Upper lobe of left lung (tissue), 6 donors: ENCODE measurements around the gene F11. TPM values are rescaled to one million over a fixed set of nuclear protein-coding genes. Genes with fewer than 3 reads are reported as not detected.

Source experiments
- ATAC-seq, 2 donors: fragments of 200-7000 bp; cut with Tn5 transposase; one replicate each; pipeline ENCODE4 v1.9.1; 2022; ENCODE audit warnings: mild to moderate bottlenecking in 2 of 2, moderate library complexity in 2 of 2; ENCODE audit not compliant: low FRiP score in 2 of 2
- DNase-seq, 2 donors: peaks; one replicate each; pipeline ENCODE4 v3.0.0-alpha.2; 2019 to 2020
- H3K27ac ChIP-seq, 4 donors: fragments of 200-600 bp; sonication (generic); one replicate each; pipeline ENCODE4 v1.5.1; 2016 to 2019
- H3K27me3 ChIP-seq, 4 donors: fragments of 200-600 bp; sonication (generic); one replicate each; pipeline ENCODE4 v1.5.1; 2017 to 2019
- H3K36me3 ChIP-seq, 4 donors: fragments of 200-600 bp; sonication (generic); one replicate each; pipeline ENCODE4 v1.5.1; 2016 to 2019
- H3K4me1 ChIP-seq, 4 donors: fragments of 200-600 bp; sonication (generic); one replicate each; pipeline ENCODE4 v1.5.1; 2018 to 2019
- H3K4me3 ChIP-seq, 4 donors: fragments of 200-600 bp; sonication (generic); one replicate each; pipeline ENCODE4 v1.5.1; 2017 to 2019; ENCODE audit warnings: mild to moderate bottlenecking in 2 of 4, moderate library complexity in 1 of 4
- H3K9me3 ChIP-seq, 4 donors: fragments of 200-600 bp; sonication (generic); one replicate each; pipeline ENCODE4 v1.5.1; 2018 to 2019
- EP300 ChIP-seq, 4 donors: sonication (generic); formaldehyde crosslinking; IDR thresholded peaks; one replicate each; pipeline ENCODE4 v1.5.1; 2017; ENCODE audit warnings: antibody characterized with exemption in 4 of 4, control low read depth in 2 of 4
- POLR2A ChIP-seq, 4 donors: fragments of 450-650 bp; IDR thresholded peaks; one replicate each; pipeline ENCODE4 v1.5.1; 2016 to 2017; ENCODE audit warnings: antibody characterized with exemption in 4 of 4, mild to moderate bottlenecking in 2 of 4
- POLR2AphosphoS5 ChIP-seq, 2 donors: sonication (generic); formaldehyde crosslinking; IDR thresholded peaks; one replicate each; pipeline ENCODE4 v1.5.1; 2017; ENCODE audit warnings: antibody characterized with exemption in 2 of 2
- WGBS, 2 donors: methylation state at CpG; one replicate each; pipeline ENCODE4 v1.1.5; 2017 to 2018; 5-methylcytosine and 5-hydroxymethylcytosine counted together
- total RNA-seq, 6 donors: library from RNA; depleted of rRNA in 4 of 6; stranded (reverse); fragments of >200 nt in 4 of 6; gene quantifications; one replicate each; pipeline versions ENCODE4 v1.1.0 to v1.2.1, GENCODE V29; 2016 to 2021
- TF ChIP-seq, protein P1 (sequence below), 6 experiments: fragments of 450-650 bp in 4 of 6; fragments of 200-600 bp in 2 of 6; sonication (generic) in 2 of 6; IDR thresholded peaks; one replicate each; pipeline ENCODE4 v1.5.1; 2016 to 2019; ENCODE audit warnings: antibody characterized with exemption in 6 of 6
- donor health status: DM: no; HTN: no; CAD: no; lungs with moderate emphysema.
- donor health status: DM: no; HTN: yes; CAD: no; lungs with severe emphysema.

Gene F11
- total RNA-seq, 6 donors from 2014 or later: 5.6 to 39.8 (median 7.3) TPM

DNA sequence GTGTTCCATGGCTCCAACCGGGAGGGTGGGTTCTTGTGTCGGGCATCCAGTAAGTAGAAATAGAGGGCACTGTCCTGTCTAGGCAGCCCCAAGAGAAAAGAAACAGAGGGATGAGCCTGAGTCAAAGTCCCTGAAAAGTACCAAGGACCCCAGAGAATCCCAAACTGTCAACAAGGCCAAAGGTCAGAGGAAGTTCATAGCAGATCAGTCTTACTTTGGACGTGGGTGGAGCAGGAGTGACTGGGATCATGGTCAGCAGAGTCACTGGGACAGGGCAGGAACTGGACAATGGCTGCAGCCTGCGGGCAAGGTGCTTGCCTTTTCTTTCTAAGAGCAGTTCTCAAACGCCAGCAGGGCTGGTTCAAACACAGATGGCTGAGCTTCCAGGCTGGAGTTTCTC lies 17.3 kb downstream of the F11 start:
- TF ChIP-seq POLR2AphosphoS5 (IDR thresholded peaks at IDR 0.05): no peak
- TF ChIP-seq, protein P1, sequence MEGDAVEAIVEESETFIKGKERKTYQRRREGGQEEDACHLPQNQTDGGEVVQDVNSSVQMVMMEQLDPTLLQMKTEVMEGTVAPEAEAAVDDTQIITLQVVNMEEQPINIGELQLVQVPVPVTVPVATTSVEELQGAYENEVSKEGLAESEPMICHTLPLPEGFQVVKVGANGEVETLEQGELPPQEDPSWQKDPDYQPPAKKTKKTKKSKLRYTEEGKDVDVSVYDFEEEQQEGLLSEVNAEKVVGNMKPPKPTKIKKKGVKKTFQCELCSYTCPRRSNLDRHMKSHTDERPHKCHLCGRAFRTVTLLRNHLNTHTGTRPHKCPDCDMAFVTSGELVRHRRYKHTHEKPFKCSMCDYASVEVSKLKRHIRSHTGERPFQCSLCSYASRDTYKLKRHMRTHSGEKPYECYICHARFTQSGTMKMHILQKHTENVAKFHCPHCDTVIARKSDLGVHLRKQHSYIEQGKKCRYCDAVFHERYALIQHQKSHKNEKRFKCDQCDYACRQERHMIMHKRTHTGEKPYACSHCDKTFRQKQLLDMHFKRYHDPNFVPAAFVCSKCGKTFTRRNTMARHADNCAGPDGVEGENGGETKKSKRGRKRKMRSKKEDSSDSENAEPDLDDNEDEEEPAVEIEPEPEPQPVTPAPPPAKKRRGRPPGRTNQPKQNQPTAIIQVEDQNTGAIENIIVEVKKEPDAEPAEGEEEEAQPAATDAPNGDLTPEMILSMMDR (IDR thresholded peaks at IDR 0.05): no peak
- TF ChIP-seq POLR2A (IDR thresholded peaks at IDR 0.05): no peak
- TF ChIP-seq EP300 (IDR thresholded peaks at IDR 0.05): no peak
- H3K4me1 ChIP-seq: no peaks in the 10 kb centered on the region
- no peak overlapping the region for H3K27ac ChIP-seq
- H3K27me3 ChIP-seq: no peaks in the 10 kb centered on the region
- H3K36me3 ChIP-seq: no peaks in the 10 kb centered on the region
- ATAC-seq: no peak
- 85 to 89% methylated on average over 5 of the region's 5 CpGs for WGBS, 2 donors
- no peak for DNase-seq
- no peak overlapping the region for H3K4me3 ChIP-seq
- H3K9me3 ChIP-seq: no peaks in the 10 kb centered on the region

DNA sequence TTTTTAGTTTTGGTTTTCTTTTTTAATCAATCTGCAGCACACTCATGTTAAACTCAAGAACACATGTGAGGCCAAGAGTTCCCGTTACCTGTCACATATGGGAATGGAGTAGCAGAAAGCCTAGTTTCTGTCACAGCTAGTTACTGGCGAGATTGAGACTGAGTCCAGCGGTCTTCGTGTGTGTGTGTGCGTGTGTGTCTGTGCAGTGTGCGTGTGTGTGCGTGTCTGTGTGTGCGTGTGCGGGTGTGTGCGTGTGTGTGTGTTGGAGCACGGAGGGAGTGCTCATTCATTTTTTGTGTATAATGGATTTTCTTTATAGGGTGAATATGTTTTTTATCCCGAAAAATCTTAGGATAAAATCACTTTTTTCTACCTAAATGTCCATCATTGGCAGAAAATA lies 19.2 kb downstream of the F11 start:
- Histone ChIP-seq H3K36me3 (no peaks in the 10 kb centered on the region), H3K27me3 (no peaks in the 10 kb centered on the region), H3K4me1 (no peaks in the 10 kb centered on the region), H3K4me3 (no peak overlapping the region), H3K9me3 (no peaks in the 10 kb centered on the region), H3K27ac (no peak overlapping the region)
- 89 to 92% methylated on average over 12 of the region's 12 CpGs for WGBS, 2 donors
- ATAC-seq (no peak), DNase-seq (no peak)
- TF ChIP-seq, protein P1 (IDR thresholded peaks at IDR 0.05): no peak
- TF ChIP-seq POLR2AphosphoS5 (IDR thresholded peaks at IDR 0.05): no peak
- TF ChIP-seq POLR2A (IDR thresholded peaks at IDR 0.05): no peak
- TF ChIP-seq EP300 (IDR thresholded peaks at IDR 0.05): no peak

DNA sequence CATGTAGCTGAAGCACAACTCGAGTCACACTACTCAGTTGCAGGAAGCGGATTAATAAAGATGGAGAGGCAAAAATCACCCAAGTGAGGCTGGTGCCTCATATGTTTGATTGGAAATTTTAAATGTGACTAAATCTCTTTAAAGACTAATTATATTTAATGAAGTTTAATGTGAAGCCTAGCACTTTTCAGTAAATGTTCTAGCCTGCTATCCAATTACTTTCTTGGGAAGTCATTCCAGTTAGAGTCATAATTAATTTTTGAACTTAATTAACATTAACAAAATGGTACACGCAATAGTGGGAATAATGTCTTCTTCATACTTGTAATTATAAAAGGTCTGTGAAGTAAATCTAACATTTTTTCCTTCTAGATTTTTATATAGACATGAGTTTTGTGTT lies 20.6 kb downstream of the F11 start:
- ATAC-seq: no peak
- no peaks in the 10 kb centered on the region for H3K4me1 ChIP-seq
- no peak overlapping the region for H3K4me3 ChIP-seq
- no peaks in the 10 kb centered on the region for H3K9me3 ChIP-seq
- no peaks in the 10 kb centered on the region for H3K27me3 ChIP-seq
- TF ChIP-seq EP300 (IDR thresholded peaks at IDR 0.05) (no peak), POLR2AphosphoS5 (IDR thresholded peaks at IDR 0.05) (no peak), POLR2A (IDR thresholded peaks at IDR 0.05) (no peak)
- TF ChIP-seq, protein P1 (IDR thresholded peaks at IDR 0.05): no peak
- H3K27ac ChIP-seq: no peak overlapping the region
- DNase-seq: no peak
- WGBS, 2 donors: 87 to 94% methylated on average over 3 of the region's 3 CpGs
- H3K36me3 ChIP-seq: no peaks in the 10 kb centered on the region

DNA sequence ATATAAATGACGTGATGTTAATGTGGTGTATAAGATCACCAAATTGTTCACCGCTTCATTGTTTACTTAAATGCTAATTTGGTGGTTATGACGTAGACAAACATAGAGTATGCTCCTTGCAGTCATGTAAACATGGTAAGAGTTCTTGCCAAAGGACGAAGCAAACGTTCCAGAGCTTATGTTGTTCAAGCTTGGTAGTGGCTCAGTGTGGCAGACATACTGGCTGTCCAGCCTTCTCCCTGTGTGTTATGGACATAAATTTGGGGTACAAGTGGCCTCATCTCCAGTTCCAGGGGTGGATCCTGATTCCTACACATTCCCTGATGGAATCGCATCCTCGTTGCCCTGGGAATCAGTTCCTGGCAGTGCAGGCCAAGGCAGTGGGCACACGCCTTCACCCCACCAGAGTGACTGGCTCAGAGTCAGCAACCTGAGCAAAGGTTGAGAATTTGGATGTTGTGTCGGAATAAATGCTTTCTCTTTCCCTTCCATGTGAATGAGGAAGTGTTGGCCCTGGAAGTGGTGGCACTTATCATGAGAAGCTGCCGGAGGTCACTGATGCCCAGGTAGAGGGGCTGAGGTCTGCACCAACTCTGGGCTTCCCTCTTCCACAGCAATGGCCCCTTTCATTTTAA lies 25.4 kb downstream of the F11 start:
- H3K9me3 ChIP-seq: no peaks in the 10 kb centered on the region
- 74 to 81% methylated on average over 10 of the region's 10 CpGs for WGBS, 2 donors
- H3K27me3 ChIP-seq: no peaks in the 10 kb centered on the region
- H3K4me3 ChIP-seq: no peak overlapping the region
- no peak overlapping the region for H3K27ac ChIP-seq
- TF ChIP-seq, protein P1 (IDR thresholded peaks at IDR 0.05): no peak
- TF ChIP-seq POLR2A (IDR thresholded peaks at IDR 0.05) (no peak), EP300 (IDR thresholded peaks at IDR 0.05) (no peak), POLR2AphosphoS5 (IDR thresholded peaks at IDR 0.05) (no peak)
- DNase-seq (no peak), ATAC-seq (no peak)
- no peaks in the 10 kb centered on the region for H3K36me3 ChIP-seq
- no peaks in the 10 kb centered on the region for H3K4me1 ChIP-seq

DNA sequence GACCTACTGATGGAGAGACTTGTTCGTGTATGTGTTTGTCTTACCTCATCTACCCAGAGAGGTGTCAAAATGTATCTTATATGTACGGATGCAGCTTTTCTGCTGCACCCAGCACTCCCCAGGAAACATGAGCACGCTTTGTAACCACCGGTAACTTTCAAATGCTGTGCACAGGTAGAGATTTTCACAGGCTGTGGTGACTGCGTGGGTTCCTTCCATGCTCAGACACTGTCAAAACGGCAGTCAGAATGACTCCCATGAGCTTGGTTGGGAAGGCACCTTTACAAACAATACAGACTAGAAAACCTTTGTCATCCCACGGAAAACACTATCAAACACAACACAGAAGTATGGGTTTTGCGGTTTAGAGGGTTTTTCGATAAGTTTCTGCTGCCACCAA lies 28.2 kb downstream of the F11 start:
- ATAC-seq (no peak), DNase-seq (no peak)
- Histone ChIP-seq H3K9me3 (no peaks in the 10 kb centered on the region), H3K4me3 (no peak overlapping the region), H3K36me3 (no peaks in the 10 kb centered on the region), H3K27ac (no peak overlapping the region), H3K27me3 (no peaks in the 10 kb centered on the region), H3K4me1 (no peaks in the 10 kb centered on the region)
- TF ChIP-seq, protein P1 (IDR thresholded peaks at IDR 0.05): no peak
- no peak for TF ChIP-seq POLR2AphosphoS5 (IDR thresholded peaks at IDR 0.05)
- TF ChIP-seq EP300 (IDR thresholded peaks at IDR 0.05): no peak
- no peak for TF ChIP-seq POLR2A (IDR thresholded peaks at IDR 0.05)
- WGBS, 2 donors: 85% methylated on average over 9 of the region's 9 CpGs
